22Rv1 (cell line): Measurements from ENCODE around the gene SMG7.

Source experiments
- CTCF ChIP-seq: fragments of 450-650 bp; IDR thresholded peaks from 2 replicates; pipeline ENCODE4 v1.5.1; 2017; ENCODE audit warnings: mild to moderate bottlenecking
- ZFX ChIP-seq: fragments of 450-650 bp; IDR thresholded peaks from 2 replicates; pipeline ENCODE4 v1.6.1; 2017; ENCODE audit warnings: antibody characterized with exemption, borderline replicate concordance

- TF ChIP-seq CTCF (no peak), ZFX (no peak)
Measured at GRCh38 chr1:183432548-183432875, 39.8 kb upstream of the SMG7 start.
